ENCODE data around the gene HLA-DOB. TPM values are rescaled to one million over a fixed set of nuclear protein-coding genes. Genes with fewer than 3 reads are reported as not detected.
"Not testable (repeated sequence)": the region's sequence is repeated elsewhere in the genome, so short reads cannot be mapped to it uniquely, and the experiment has no call there.

The HLA-DOB gene
- total RNA-seq, 2 donors from 2014 or later: 0.19 to 0.69 TPM

DNA sequence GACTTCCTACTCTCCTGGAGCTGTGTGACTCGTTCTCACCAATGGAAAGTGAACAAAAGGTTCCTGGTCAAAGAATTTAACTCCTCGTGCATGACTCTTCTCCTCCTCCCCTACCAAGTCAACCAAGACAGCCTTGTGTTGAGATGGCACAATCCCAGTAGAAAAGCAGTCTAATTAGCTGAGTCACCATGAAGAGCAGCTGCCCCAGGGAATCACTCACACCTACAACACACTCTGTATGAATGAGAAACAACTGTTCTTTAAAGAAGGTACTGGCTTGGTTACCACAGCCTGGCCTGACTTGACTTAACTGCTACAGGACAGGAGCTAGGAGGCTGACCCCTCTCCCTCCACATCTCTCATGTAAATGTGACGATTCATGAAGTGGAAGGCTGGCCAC, 2.9 kb upstream of the HLA-DOB start:
- DNase-seq (ENCODE audit: low spot score): no peak
- intact Hi-C loops (cut with DNase I): no loop called here

DNA sequence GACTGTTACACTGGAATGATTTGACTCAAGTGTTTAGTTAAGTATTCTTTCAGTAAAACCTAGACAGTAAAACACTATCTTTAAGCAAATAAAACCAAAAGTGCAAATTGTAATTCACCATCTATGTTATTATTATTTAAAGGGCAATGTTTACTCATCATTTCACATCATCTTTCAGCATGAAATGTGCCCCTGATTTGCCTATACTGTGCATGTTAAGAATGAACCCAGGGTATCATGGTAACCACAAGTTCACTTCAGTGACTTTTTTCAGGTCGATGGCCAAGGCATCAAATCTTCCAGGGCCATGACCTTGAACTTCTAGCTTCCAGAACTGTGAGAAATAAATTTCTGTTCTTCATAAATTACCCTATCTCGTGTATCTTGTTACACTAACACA, 2.1 kb upstream of the HLA-DOB start:
- no peak for DNase-seq (ENCODE audit: low spot score)
- intact Hi-C loops (cut with DNase I): no loop called here

DNA sequence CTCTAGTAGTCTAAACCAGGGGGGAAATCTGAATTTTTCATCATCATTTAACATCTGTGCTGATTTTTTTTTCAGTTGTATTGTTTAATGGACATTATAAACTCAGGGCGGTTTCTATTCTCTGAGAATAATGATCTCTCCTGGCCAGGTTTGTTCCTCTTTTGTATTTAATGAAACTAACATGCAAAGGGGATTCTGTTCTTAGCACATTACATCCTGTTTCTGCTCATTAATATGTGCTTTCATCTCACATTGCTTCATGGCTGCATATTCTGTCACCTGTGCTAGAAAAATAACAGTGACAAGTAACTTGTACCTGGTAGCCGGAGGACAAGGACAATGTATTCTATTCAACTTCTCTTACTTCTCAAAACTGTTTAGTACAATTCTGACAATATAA, 806 bp downstream of the HLA-DOB start:
- DNase-seq (ENCODE audit: low spot score): no peak
- intact Hi-C loops (cut with DNase I): no loop called here

DNA sequence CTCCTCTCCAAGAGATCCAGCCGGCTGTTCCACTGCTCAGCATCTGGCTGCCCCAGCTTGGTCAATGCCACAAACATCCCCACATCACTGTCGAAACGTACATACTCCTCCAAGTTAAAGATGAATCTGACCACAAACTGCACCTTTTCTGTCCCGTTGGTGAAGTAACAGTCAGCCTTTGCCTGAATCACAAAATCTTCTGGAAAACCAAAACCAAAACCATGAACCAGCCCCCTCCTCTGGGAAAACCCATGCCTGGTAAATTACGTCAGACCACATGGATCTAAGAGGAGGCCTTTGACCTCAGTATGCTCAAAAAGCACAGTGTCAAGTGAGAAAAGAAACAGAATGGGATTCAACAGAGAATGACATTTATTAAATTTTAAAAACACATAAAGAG, 1.7 kb downstream of the HLA-DOB start:
- intact Hi-C loops (cut with DNase I): no loop called here
- DNase-seq (ENCODE audit: low spot score): no peak

DNA sequence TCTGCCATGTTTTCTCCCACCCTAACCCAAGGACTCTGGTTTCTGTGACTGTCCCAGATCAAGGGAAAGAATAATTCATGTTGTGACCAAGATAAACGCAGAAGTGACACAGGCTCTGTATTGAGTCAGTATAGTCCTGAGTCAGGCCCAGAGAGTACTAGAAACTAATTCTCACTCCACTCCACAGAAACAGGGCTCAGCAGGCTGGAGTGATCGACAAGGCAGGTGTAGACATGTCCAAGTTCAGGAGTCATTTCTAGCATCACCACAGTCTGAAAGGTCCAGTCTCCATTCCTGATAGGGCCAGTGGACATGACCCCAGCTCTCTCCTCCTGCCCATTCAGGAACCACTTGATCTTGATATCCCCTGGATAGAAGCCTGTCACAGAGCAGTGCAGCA, 2.7 kb downstream of the HLA-DOB start:
- DNase-seq (ENCODE audit: low spot score): no peak
- intact Hi-C loops (cut with DNase I): loop anchor here in 1 of 2 donors (5.0 kb wide), 1 partner anchor 892 kb away; no protein-coding TSS in a partner anchor

DNA sequence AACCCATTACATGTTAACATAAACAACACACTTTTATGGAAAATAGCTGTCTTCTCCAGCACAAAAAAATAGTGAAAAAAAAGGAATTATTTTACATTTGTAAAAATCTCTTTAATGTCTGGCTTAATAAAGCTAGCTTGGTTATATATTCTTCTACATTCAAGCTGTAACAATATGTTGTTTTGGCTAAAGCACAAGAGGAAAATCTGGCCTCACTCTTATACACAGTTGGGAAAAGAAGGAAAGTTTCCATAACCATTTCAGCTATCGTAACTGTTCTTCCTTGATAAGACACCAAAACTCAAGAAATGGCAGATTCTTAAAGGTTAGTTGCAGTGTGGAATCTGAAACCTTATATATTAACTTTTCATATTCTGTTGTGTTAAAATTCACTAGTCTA, 7.6 kb downstream of the HLA-DOB start:
- intact Hi-C loops (cut with DNase I): no loop called here
- no peak for DNase-seq (ENCODE audit: low spot score)

DNA sequence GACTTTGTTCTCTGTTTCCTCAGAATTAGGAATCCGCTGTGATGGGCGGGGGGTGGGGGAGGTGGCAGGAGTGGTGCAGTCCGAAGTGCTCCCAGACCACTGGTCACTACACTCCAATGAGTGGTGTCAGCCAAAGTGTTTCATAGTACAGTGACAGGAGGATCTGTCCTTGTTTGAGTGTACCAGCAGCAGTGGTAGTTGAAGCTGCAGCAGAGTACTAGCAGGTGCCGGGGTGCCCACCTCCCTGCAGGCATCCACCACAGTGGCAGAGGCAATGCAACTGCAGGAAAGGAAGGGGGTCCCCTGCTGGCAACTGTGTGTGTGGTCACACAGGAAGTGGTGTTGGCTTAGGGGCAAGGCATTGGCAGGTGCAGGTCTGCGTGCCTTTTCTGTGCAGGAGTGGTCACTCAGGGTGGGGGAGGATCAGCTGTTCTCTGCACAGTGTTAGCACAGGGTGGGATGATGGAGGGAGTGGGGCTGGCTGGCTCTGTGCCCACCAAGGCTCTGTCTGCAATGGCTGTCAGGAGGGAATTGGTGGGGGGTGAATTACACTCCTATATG, 9.7 kb downstream of the HLA-DOB start:
- no peak for DNase-seq (ENCODE audit: low spot score)
- intact Hi-C loops (cut with DNase I): no loop called here

DNA sequence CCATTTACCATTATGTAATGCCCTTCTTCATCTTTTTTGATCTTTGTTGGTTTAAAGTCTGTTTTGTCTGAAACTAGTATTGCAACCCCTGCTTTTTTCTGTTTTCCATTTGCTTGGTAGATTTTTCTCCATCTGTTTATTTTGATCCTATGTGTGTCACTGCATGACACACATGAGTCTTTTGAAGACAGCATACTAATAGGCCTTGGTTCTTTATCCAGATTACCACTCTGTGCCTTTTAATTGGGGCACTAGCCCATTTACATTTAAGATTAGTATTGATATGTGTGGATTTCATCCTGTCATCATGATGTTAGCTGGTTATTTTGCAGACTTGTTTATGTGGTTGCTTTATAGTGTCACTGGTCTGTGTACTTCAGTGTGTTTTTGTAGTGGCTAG, 11.4 kb downstream of the HLA-DOB start:
- intact Hi-C loops (cut with DNase I): not testable (repeated sequence)

DNA sequence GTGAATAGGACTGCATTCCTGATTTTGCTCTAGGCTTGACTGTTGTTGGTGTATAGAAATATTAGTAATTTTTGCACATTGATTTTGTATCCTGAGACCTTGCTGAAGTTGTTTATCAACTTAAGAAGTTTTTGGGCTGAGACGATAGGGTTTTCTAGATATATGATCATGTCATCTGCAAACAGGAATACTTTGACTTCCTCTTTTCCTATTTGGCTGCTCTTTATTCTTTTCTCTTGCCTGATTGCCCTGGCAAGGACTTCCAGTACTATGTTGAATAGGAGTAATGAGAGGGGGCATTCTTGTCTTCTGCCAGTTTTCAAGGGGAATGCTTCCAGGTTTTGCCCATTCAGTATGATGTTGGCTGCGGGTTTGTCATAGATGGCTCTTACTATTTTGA, 13.4 kb downstream of the HLA-DOB start:
- intact Hi-C loops (cut with DNase I): no loop called here
- no peak for DNase-seq (ENCODE audit: low spot score)

More for the DNA sequence above, 11.4 kb downstream of the HLA-DOB start:
- not testable (repeated sequence) for DNase-seq (ENCODE audit: low spot score)

DNA sequence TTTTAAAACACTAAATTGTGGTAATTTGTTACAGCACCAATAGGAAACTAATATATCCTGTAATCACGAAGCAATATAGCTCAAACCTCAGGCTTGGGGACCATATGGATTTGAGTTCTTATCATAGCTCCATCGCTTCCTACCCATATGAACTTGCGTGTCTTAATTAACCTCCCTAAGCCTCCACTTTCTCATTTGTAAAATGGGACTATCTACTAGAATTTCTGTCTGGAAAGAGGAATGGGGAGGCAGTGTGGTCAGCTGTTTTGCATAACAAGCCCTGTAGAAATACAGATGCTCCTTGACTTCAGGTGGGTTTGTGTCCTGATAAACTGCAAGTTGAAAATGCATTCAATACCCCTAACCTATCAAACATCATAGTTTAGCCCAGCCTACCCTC, 17.1 kb downstream of the HLA-DOB start:
- intact Hi-C loops (cut with DNase I): loop anchor here (5.0 to 10.0 kb wide), 2 partner anchors 385 to 387 kb away; no protein-coding TSS in a partner anchor
- DNase-seq (ENCODE audit: low spot score): no peak

DNA sequence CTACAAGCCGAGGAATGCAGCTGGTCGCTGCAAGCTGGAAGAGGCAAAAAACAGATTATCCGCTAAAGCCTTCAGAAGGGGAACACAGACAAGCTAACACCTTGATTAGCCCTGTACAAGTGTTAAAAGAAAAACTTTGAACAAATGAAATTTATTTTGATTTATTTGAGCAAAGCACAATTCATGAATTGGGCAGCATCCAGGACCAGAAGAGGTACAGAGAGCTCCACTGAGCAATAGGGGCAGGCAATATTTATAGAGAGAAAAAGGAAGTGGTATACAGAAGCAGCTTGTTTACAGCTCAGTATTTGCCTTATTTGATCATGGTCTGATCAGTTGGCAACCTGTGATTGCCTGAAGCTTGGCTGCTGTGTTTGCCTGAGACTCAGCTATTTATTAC, 17.6 kb downstream of the HLA-DOB start:
- intact Hi-C loops (cut with DNase I): loop anchor here (5.0 to 10.0 kb wide), 2 partner anchors 384 to 387 kb away; no protein-coding TSS in a partner anchor
- DNase-seq (ENCODE audit: low spot score): no peak

DNA sequence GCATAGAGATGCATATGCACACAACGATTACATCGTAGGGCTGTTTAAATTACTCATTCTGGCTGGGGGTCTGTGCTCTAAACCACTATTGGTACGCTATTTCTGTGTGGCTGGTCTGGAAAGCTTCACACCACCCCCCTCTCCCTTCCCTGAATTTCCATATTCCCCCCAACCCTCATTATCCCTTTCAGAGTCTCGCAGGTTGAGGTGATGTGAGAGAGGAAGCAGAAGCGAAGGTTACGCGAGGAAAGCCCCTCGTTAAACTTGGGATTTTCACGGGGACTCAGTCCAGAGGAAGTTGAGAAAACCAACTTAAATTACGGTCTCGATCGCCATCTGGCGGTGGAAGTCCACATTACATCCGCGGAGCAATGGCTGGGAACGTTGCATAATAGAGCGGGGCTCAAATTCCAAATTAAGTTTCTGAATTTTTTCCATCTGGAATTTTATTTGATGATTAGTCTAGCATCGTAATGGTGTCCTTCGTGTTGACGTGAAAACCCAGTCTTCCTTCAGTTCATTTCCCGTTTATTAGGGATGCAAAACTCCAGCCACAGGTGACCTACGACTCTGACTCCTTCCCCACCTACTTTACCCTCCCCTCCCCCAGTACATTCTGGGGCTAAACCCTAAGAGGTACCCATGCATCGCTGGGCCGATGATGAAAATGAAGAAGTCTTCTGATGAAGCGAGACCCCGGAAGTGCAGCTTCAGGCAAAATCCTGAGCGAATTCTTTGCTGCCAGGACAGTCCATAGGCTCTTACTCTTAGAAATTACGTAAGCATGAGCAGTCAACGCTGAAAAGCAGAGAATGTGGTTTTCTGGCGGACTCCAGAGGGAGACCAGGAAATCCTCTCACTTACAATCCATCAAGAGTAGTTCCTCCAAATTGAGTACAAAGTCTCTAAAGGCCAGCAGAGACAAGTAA, 19.7 kb downstream of the HLA-DOB start:
- intact Hi-C loops (cut with DNase I): loop anchor here (5.0 to 10.0 kb wide), 2 partner anchors 382 to 385 kb away; no protein-coding TSS in a partner anchor
- DNase-seq (ENCODE audit: low spot score): peak; percentile 93

DNA sequence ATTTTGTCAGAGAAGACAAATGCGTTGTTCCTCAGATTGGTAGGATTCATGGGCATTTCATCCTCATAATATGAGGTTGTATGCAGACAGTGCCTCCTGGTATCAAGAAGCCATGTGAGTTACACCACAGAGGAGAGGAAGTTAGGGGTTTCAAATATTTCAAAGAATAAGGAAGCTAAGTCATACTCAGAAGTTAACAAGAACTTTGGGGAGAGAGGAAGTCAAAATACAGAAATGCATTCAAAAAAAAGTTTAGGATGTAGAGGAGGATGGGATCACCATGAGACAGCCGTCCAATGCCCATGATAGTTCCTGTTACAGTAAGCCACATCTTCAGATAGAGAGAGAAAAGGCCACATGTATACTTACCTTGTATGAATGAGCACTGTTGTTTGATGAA, 22.3 kb downstream of the HLA-DOB start:
- intact Hi-C loops (cut with DNase I): loop anchor here in 1 of 2 donors (10.0 kb wide), 1 partner anchor 380 kb away; no protein-coding TSS in a partner anchor
- DNase-seq (ENCODE audit: low spot score): no peak

DNA sequence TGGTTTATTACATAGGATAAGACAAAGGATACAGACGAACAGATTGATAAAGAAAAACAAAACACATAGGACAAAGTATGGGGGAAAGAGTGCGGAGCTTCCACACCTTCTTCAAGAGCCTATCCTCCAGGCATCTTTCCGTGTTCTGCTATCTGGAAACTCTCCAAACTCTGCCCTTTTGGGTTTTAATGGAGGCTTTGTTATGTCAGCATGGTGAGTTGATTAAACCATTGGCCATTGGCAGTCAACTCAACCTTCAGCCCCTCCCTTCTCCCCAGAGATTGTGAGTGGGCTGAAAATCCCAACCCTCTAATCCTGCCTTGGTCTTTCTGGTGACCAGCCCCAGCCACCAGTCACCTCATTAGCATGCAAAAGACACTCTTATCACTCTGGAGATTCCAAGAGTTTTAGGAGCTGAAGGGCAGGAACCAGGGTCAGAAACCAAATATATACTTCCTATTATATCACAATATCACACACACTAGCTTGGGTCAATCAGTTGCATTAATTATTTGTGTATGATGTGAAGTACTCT, 23.8 kb downstream of the HLA-DOB start:
- no peak for DNase-seq (ENCODE audit: low spot score)
- intact Hi-C loops (cut with DNase I): loop anchor here in 1 of 2 donors (2.0 to 10.0 kb wide), 2 partner anchors 90 to 378 kb away; no protein-coding TSS in a partner anchor

DNA sequence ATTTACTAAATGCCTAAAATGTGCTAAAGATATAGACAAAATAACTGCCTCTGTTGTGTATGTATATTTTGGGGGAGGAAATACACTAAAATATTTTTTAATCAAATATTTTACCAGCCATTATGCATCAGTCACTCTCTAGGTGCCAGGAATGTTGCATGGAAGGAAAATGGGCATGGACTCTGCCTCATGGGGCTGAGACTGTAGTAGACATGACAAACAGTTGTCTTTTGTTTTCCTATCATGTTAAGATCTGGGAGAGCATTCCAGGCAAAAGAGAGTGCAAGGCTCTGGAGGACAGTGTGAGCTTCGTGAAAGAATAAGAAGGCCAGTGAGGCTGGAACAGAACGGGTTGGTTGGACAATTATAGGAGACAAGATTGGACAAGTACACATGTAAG, 26.5 kb downstream of the HLA-DOB start:
- intact Hi-C loops (cut with DNase I): loop anchor here in 1 of 2 donors (10.0 kb wide), 1 partner anchor 376 kb away; no protein-coding TSS in a partner anchor
- no peak for DNase-seq (ENCODE audit: low spot score)

DNA sequence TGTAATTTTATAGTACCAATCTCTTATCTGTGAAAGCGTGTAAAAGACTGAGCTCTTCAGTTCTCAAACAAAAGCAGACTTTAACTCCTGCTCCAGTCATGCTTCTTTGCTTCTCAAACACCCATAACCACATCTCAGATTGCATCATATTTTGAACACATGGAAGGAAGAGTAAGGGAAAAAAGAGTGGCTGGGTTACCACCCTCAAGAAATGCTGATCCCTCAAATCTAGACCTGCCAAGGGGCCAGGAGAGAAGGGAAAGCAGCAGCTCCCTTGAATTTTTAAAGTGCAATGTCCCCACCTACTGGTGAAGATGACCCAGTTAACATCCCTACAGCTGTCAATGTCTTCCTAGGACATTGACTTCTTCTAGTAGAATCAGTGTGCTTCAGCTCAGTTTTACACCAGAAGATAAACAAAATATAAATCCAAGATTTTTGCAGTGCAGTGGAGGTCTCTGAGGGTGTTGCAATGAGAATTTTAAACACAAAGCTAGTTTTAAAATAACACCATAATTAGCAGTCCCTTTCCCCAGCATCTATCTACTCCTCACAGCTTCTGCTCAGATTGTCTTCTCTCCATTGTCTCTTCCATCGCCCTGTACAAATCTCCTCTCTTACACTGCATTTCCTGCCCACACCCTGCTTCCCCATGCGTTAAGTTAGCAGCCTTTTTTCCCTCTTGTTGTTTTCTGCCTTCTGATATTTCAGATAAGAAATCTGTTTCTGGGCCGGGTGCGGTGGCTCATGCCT, 30.8 kb downstream of the HLA-DOB start:
- DNase-seq (ENCODE audit: low spot score): no peak
- intact Hi-C loops (cut with DNase I): loop anchor here in 1 of 2 donors (10.0 kb wide), 1 partner anchor 1011 kb away; the partner anchor contains the start of gene VWA7

DNA sequence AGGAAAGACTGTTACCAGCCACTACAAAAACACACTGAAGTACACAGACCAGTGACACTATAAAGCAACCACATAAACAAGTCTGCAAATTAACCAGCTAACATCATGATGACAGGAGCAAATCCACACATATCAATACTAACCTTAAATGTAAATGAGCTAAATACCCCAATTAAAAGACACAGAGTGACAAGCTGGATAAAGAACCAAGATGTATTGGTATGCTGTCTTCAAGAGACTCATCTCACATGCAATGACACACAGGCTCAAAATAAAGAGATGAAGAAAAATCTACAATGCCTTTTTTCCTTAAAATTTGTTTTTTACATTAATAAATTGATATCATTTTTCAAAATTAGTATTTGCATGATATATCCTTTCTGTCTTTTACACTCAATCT, 33.9 kb downstream of the HLA-DOB start:
- not testable (repeated sequence) for DNase-seq (ENCODE audit: low spot score)
- intact Hi-C loops (cut with DNase I): loop anchor here in 1 of 2 donors (10.0 kb wide), 1 partner anchor 1008 kb away; the partner anchor contains the start of gene VWA7

DNA sequence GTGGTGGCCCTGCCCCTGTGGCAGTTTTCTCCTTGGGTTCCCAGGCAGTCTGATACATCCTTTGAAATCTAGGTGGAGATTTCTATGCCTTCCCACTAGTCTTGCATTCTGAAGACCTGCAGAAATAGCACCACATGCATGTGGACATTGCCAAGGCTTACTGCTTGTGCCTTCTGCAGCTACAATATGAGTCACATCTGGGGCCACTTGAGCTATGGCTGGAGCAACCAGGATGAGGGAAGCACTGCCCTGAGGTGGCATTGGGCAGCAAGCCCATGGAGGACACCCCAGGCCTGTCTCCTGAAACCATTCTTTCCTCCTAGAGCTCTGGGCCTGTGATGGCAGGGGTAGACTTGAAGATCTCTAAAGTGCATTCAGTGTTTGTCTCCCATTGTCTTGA, 37.8 kb downstream of the HLA-DOB start:
- no peak for DNase-seq (ENCODE audit: low spot score)
- intact Hi-C loops (cut with DNase I): no loop called here

DNA sequence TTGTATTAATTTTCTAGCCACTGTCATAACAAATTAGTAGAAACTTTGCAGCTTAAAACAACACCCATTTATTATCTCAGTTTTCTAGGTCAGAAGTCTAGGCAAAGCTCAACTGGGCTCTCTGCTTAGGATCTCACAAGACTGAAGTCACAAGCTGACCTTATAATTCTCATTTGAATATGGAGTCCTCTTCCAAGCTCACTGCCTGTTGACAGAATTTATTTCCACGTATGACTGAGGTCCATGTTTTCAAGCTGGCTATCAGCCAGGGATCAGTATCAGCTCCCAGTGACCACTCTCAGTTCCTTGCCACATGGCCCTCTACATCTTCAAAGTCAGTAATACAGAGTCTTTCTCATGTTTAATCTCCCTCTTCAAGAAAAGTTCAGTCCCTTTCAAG, 41.7 kb downstream of the HLA-DOB start:
- DNase-seq (ENCODE audit: low spot score): no peak
- intact Hi-C loops (cut with DNase I): no loop called here

All from posterior vena cava (tissue), 2 donors.